HepG2 (cell line): Measurements from ENCODE around the gene WWP2. TPM values are rescaled to one million over a fixed set of nuclear protein-coding genes. Genes with fewer than 3 reads are reported as not detected.

Experiments
- ATAC-seq: fragments of 200-7000 bp; cut with Tn5 transposase; 3 replicates; pipeline ENCODE4 v1.9.1; 2020; ENCODE audit warnings: mild to moderate bottlenecking, moderate library complexity
- BruUV-seq: library from RNA; stranded (reverse); fragments of 400-500 nt; replicated peaks from 2 replicates; lab custom pipeline; 2021; lab: Mats Ljungman, UMichigan
- CTCF ChIA-PET: fragments of 300-600 bp; formaldehyde crosslinking; extraction: SDS; loops from one replicate; lab custom pipeline; 2021; ENCODE audit warnings: low total read pairs, inconsistent platforms, low intra/inter-chr PET ratio; lab: Yijun Ruan, JAX
- POLR2A ChIA-PET: fragments of 350-600 bp; sonication (Branson Sonifier 250); formaldehyde crosslinking; loops from one replicate; lab custom pipeline; 2020; ENCODE audit warnings: antibody characterized with exemption, inconsistent platforms; lab: Yijun Ruan, JAX
- DNase-seq: peaks from one replicate; pipeline ENCODE4 v3.0.0-alpha.2; 2015; ENCODE audit warnings: low spot score
- FAIRE-seq: peaks from 3 replicates; lab custom pipeline; 2011; peaks lifted over from hg19 to GRCh38; lab: Jason Lieb, UNC
- H2AFZ ChIP-seq: one replicate; pipeline ENCODE4 v1.6.1; 2011; ENCODE audit warnings: low read length, inconsistent platforms
- H3K27ac ChIP-seq: fragments of 300-600 bp; 3 replicates; pipeline ENCODE4 v1.8.0; 2011; ENCODE audit warnings: mixed run types, mild to moderate bottlenecking, mixed read lengths, low read length, inconsistent platforms; ENCODE audit not compliant: insufficient read depth; ENCODE audit errors: extremely low read length
- H3K27me3 ChIP-seq, 2 experiments: fragments of 200-600 bp in 1 of 2; 2 replicates in 1 of 2; 3 replicates in 1 of 2; pipeline versions ENCODE4 v1.6.0 to v1.8.0; 2011; ENCODE audit warnings: low read length in 2 of 2, mild to moderate bottlenecking in 2 of 2, moderate library complexity in 2 of 2, inconsistent platforms in 1 of 2; ENCODE audit not compliant: insufficient read depth in 2 of 2, control insufficient read depth in 1 of 2
- H3K36me3 ChIP-seq, 2 experiments: fragments of 200-600 bp in 1 of 2; replicated peaks in 1 of 2; 2 replicates in 1 of 2; 3 replicates in 1 of 2; pipeline versions ENCODE4 v1.5.1 to v1.8.0; 2011; ENCODE audit warnings: low read length in 2 of 2, inconsistent platforms in 1 of 2; ENCODE audit not compliant: insufficient read depth in 2 of 2, control insufficient read depth in 1 of 2
- H3K4me1 ChIP-seq: 2 replicates; pipeline ENCODE4 v1.5.1; 2012; ENCODE audit warnings: low read length, inconsistent platforms; ENCODE audit not compliant: insufficient read depth
- H3K4me2 ChIP-seq: 2 replicates; pipeline ENCODE4 v1.6.0; 2011; ENCODE audit warnings: low read depth, low read length, inconsistent platforms
- H3K4me3 ChIP-seq, 3 experiments: fragments of 200-600 bp in 1 of 3; sonication (generic), shearing (Covaris generic) in 1 of 3; replicated peaks in 1 of 3; 2 replicates each; pipeline ENCODE4 v1.5.1; 2011 to 2016; ENCODE audit warnings: low read length in 3 of 3, inconsistent platforms in 2 of 3, low read depth in 2 of 3, mild to moderate bottlenecking in 2 of 3, control low read depth in 1 of 3, mixed read lengths in 1 of 3; ENCODE audit not compliant: insufficient read depth in 1 of 3
- H3K79me2 ChIP-seq: one replicate; pipeline ENCODE4 v1.6.1; 2011; ENCODE audit warnings: low read length, inconsistent platforms; ENCODE audit not compliant: insufficient read depth
- H3K9ac ChIP-seq: 2 replicates; pipeline ENCODE4 v1.6.0; 2011; ENCODE audit warnings: mild to moderate bottlenecking, low read depth, low read length, inconsistent platforms; ENCODE audit not compliant: insufficient read depth
- H3K9me3 ChIP-seq: 2 replicates; pipeline ENCODE4 v1.5.1; 2012; ENCODE audit warnings: mild to moderate bottlenecking, low read length
- H4K20me1 ChIP-seq: 2 replicates; pipeline ENCODE4 v1.6.0; 2011; ENCODE audit warnings: inconsistent platforms, mild to moderate bottlenecking, low read length, moderate library complexity; ENCODE audit not compliant: insufficient read depth
- ARID3A ChIP-seq: IDR thresholded peaks from 2 replicates; pipeline ENCODE4 v1.6.1; 2012; ENCODE audit warnings: low read depth, low read length, improper control_type of control experiment
- GLMP ChIP-seq: sonication (generic); formaldehyde crosslinking; IDR thresholded peaks from 2 replicates; pipeline ENCODE4 v1.9.0; 2021; ENCODE audit warnings: missing genetic modification reagents, mild to moderate bottlenecking, borderline replicate concordance
- TCF7L2 ChIP-seq: IDR thresholded peaks from 2 replicates; pipeline ENCODE4 v1.6.1; 2011; ENCODE audit warnings: mild to moderate bottlenecking, low read depth, low read length, moderate library complexity
- ZFP90 ChIP-seq: sonication (generic); formaldehyde crosslinking; IDR thresholded peaks from 2 replicates; pipeline ENCODE4 v1.8.0; 2022; ENCODE audit warnings: missing genetic modification reagents, mild to moderate bottlenecking, inconsistent platforms, borderline replicate concordance
- ZNF24 ChIP-seq: fragments of 450-650 bp; IDR thresholded peaks from 2 replicates; pipeline ENCODE4 v1.6.1; 2017; ENCODE audit warnings: antibody characterized with exemption, mild to moderate bottlenecking
- ZNF264 ChIP-seq: sonication (generic); formaldehyde crosslinking; IDR thresholded peaks from 2 replicates; pipeline ENCODE4 v1.4.0; 2020; ENCODE audit warnings: missing genetic modification reagents
- ZNF83 ChIP-seq: sonication (generic); formaldehyde crosslinking; IDR thresholded peaks from 2 replicates; pipeline ENCODE4 v1.4.0; 2020; ENCODE audit warnings: missing genetic modification reagents, mild to moderate bottlenecking, borderline replicate concordance
- WGBS: methylation state at CpG from one replicate; pipeline ENCODE4 v1.1.6; 2017; ENCODE audit warnings: low lambda C conversion rate; 5-methylcytosine and 5-hydroxymethylcytosine counted together
- in situ Hi-C: cut with HindIII; loops from 2 replicates; pipeline ENCODE4 v1.10.0; 2017; ENCODE audit warnings: low pct_unique_long_range_greater_than_20kb; ENCODE audit not compliant: extremely low pct_ligation_motif_present
- intact Hi-C: fragments of 100-400 bp; cut with micrococcal nuclease; formaldehyde crosslinking; loops from one replicate; pipeline ENCODE4 v1.10.0; 2022; ENCODE audit not compliant: unreplicated experiment
- polyA plus RNA-seq, 8 experiments: library from polyadenylated mRNA; depleted of rRNA in 3 of 8; stranded (reverse) in 7 of 8; unstranded in 1 of 8; fragments of >200 nt; fragmentation: Illumina TruSeq in 4 of 8; extraction: Trizol in 4 of 8; gene quantifications; 2 replicates each; pipeline versions ENCODE4 v1.2.1 to v1.2.3, GENCODE V29; 2011 to 2016; ENCODE audit warnings: low read depth in 4 of 8, missing spikeins in 1 of 8, mixed read lengths in 1 of 8; ENCODE audit not compliant: insufficient read depth in 1 of 8
- total RNA-seq, 5 experiments: library from RNA; depleted of rRNA; stranded (reverse); fragments of >200 nt; fragmentation: Illumina TruSeq; extraction: Trizol; gene quantifications; 2 replicates each; pipeline ENCODE4 v1.2.3, GENCODE V29; 2016; ENCODE audit warnings: low read depth in 1 of 5

The WWP2 gene
- total and polyA plus RNA-seq, 2 of the 13 experiments (the other 11 are each of a cell fraction or from before 2014, with no cell fraction given): 11.4 to 28.2 TPM

- ChIA-PET POLR2A (no interaction called here), CTCF (no interaction called here)
- ATAC-seq (no peak), FAIRE-seq (no peak), DNase-seq (peak; percentile 24)
- no peak overlapping the region for H3K9ac ChIP-seq
- no peaks in the 10 kb centered on the region for H3K27me3 ChIP-seq
- intact Hi-C loops: no loop called here
- in situ Hi-C loops: no loop called here
- H3K4me2 ChIP-seq: no peak overlapping the region
- H3K4me1 ChIP-seq: peaks cover 38% of the 10 kb centered on the region
- no TSS peak for BruUV-seq
- no peaks in the 10 kb centered on the region for H3K9me3 ChIP-seq
- H3K36me3 ChIP-seq: peaks cover 0 to 6% of the 10 kb centered on the region in 2 experiments; a peak in 4 of 5 replicates
- no peak overlapping the region for H3K27ac ChIP-seq
- WGBS: 86% methylated on average over 8 of the region's 8 CpGs
- no peak overlapping the region for H3K4me3 ChIP-seq
- TF ChIP-seq ARID3A (no peak), ZNF264 (peak; percentile 93)
- no peaks in the 10 kb centered on the region for H4K20me1 ChIP-seq
- no peaks in the 10 kb centered on the region for H3K79me2 ChIP-seq
- no peak overlapping the region for H2AFZ ChIP-seq
These were observed 103.6 kb downstream of the WWP2 start for GRCh38 chr16:69865701-69866100.

- ATAC-seq (no peak), FAIRE-seq (no peak), DNase-seq (no peak)
- Histone ChIP-seq H3K9me3 (no peaks in the 10 kb centered on the region), H3K4me3 (no peak overlapping the region), H4K20me1 (no peaks in the 10 kb centered on the region), H3K4me1 (peaks cover 16% of the 10 kb centered on the region), H3K79me2 (no peaks in the 10 kb centered on the region), H3K36me3 (peaks cover 13 to 15% of the 10 kb centered on the region in 2 experiments), H3K27me3 (no peaks in the 10 kb centered on the region), H3K27ac (no peak overlapping the region), H3K9ac (no peak overlapping the region), H2AFZ (no peak overlapping the region), H3K4me2 (no peak overlapping the region)
- no TSS peak for BruUV-seq
- TF ChIP-seq TCF7L2 (no peak), ZNF24 (no peak), ZFP90 (CRISPR knock-in tag) (no peak), GLMP (CRISPR knock-in tag) (no peak), ZNF83 (no peak)
- in situ Hi-C loops (no loop called here), intact Hi-C loops (no loop called here)
- WGBS: 90% methylated on average over 6 of the region's 8 CpGs
- POLR2A ChIA-PET: interaction anchor here (1.2 kb wide), 1 partner anchor 28 kb away, joined by 3 read pairs; no protein-coding TSS in a partner anchor
- CTCF ChIA-PET: no interaction called here
These were observed 105.8 kb downstream of the WWP2 start for GRCh38 chr16:69867784-69868560.
